OCI-LY3 (cell line): Measurements from ENCODE around the gene ZSWIM8.

Source experiments
- EZH2phosphoT487 ChIP-seq: fragments of 200-600 bp; shearing (Covaris generic); IDR thresholded peaks from 2 replicates; pipeline ENCODE4 v1.6.1; 2018; ENCODE audit warnings: antibody characterized with exemption, mixed run types, low read depth
- TF ChIP-seq, protein P1 (sequence below): fragments of 200-600, 300-600 bp; sonication (generic); IDR thresholded peaks from 2 replicates; pipeline ENCODE4 v1.5.1; 2014; ENCODE audit warnings: antibody characterized with exemption, low read length, low read depth

DNA sequence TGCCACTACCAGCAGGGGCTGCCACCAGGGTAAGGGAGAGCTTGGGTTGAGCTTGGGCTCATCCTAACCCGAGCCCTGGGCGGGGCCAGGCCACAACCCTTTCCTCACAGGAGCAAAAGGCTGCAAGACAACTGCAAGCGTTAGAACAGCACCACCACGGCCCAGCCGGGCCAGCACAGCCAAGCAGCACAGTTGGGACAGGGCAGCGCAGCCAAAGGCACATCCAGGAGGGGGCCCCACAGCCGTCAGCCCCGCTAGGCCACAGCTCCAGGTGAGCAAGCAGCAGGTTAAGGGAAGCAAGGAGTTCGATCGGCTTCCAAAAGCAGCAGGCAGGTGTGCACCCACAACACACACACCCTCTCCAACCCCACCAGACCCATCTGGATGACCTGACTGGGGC, 33.0 kb downstream of the ZSWIM8 start:
- TF ChIP-seq, protein P1, sequence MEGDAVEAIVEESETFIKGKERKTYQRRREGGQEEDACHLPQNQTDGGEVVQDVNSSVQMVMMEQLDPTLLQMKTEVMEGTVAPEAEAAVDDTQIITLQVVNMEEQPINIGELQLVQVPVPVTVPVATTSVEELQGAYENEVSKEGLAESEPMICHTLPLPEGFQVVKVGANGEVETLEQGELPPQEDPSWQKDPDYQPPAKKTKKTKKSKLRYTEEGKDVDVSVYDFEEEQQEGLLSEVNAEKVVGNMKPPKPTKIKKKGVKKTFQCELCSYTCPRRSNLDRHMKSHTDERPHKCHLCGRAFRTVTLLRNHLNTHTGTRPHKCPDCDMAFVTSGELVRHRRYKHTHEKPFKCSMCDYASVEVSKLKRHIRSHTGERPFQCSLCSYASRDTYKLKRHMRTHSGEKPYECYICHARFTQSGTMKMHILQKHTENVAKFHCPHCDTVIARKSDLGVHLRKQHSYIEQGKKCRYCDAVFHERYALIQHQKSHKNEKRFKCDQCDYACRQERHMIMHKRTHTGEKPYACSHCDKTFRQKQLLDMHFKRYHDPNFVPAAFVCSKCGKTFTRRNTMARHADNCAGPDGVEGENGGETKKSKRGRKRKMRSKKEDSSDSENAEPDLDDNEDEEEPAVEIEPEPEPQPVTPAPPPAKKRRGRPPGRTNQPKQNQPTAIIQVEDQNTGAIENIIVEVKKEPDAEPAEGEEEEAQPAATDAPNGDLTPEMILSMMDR: no peak
- no peak for TF ChIP-seq EZH2phosphoT487
